Neuron (in vitro differentiated cells): ENCODE results near the gene SPINT2.

Source experiments
- H2AFZ ChIP-seq: one replicate; pipeline ENCODE4 v1.6.1; 2013; ENCODE audit warnings: low read depth, mild to moderate bottlenecking, inconsistent platforms, low read length, moderate library complexity
- H3K27me3 ChIP-seq: one replicate; pipeline ENCODE4 v1.6.1; 2013; ENCODE audit warnings: low read length; ENCODE audit not compliant: insufficient read depth
- H3K36me3 ChIP-seq: one replicate; pipeline ENCODE4 v1.6.1; 2013; ENCODE audit warnings: low read length; ENCODE audit not compliant: insufficient read depth
- H3K4me1 ChIP-seq: one replicate; pipeline ENCODE4 v1.6.1; 2013; ENCODE audit warnings: low read length; ENCODE audit not compliant: insufficient read depth
- H3K4me3 ChIP-seq: 2 replicates; pipeline ENCODE4 v1.5.1; 2013; ENCODE audit warnings: mild to moderate bottlenecking, low read length, moderate library complexity
- H3K9me3 ChIP-seq: one replicate; pipeline ENCODE4 v1.6.1; 2013; ENCODE audit warnings: low read length

SPINT2 gene

DNA sequence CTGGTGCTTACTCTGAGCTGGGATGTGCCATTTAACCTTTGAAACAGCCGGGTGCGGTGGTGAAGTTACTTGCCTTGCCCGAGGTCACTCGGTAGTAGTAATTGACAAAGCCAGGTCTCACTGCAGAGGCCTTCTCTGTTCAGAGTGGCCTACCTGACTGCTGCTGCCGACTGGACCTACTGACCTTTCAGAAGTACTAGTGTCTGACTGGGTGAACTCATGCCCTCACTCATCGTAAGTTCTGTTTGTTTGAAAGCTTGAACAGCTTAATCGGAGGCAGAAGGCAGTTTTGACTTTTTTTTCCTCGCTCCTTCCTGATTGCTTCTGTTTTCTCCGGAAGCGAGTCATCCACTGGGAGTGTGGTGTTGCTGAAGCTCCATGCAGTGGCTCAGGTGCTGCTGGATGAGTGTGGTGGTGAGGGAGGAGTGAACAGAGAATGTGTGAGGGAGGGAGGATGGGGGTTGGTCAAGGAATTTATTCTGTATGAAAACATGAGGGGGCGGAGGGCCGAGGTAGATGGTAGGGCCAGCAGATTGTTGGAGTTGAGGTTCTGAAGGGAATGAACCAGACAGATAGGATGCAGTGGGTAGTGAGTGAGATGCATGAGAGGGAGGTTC, 2.7 kb downstream of the SPINT2 start:
- H3K9me3 ChIP-seq, result no peaks in the 10 kb centered on the region
- no peak overlapping the region for H2AFZ ChIP-seq
- no peaks in the 10 kb centered on the region for H3K36me3 ChIP-seq
- no peak overlapping the region for H3K4me3 ChIP-seq
- H3K27me3 ChIP-seq, result peaks cover 35% of the 10 kb centered on the region
- peaks cover 30% of the 10 kb centered on the region for H3K4me1 ChIP-seq

DNA sequence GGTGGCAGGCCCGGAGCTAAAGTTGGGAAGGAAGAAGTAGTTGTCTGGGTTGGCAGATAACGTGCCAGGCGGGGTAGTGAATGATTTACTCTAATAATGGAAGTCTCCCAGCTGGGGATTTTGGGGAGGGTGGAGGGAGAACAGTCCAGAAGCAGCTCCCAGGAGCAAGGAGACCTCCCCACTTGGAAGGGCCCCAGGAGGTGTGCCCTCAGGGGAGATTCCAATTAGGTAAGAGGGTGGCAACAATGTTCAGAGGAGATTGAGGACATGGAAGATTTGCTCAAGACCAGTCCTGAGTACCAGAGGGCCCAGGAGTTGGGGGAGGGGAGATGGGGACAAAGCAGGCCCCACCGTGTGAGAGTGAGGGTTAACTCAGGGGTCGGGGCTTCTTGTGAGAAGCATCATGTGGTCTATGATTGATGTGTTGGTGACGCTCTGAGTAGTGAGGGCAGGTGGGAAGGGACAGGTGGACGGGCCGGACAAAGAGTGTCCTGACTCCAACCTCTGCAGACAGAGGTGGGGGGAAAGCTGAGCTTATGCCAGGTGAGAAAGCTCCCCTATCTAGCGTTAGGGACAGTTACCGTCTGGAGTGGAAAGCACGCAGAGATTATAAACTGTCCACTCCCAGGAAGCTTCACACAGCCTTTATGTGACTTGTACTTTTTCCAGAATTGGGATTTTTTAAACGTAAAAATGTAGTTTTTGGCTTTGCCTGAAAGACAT, 3.5 kb downstream of the SPINT2 start:
- Histone ChIP-seq H3K27me3 (peaks cover 32% of the 10 kb centered on the region), H3K4me3 (no peak overlapping the region), H3K9me3 (no peaks in the 10 kb centered on the region), H3K36me3 (no peaks in the 10 kb centered on the region), H2AFZ (no peak overlapping the region), H3K4me1 (peaks cover 27% of the 10 kb centered on the region)

DNA sequence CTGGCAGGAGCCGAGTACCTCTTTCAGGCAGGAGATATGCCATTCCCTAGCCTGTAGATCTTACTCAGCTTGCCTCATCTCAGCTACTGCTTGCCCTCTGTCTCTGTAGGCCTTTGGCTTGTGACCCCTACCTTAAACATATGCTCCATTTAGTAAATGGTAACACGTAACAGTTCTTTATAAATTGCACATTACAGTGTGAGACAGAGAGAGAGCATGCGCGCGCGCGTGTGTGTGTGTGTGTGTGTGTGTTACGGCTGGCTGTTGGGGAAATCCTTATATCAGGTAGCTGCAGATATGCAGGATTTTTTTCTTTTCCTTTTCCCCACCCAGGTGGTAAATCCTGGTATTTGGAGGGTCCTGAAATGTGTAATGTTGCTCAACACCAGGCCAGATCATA, 4.2 kb downstream of the SPINT2 start:
- Histone ChIP-seq H3K9me3 (no peaks in the 10 kb centered on the region), H3K27me3 (peaks cover 31% of the 10 kb centered on the region), H3K4me1 (peaks cover 27% of the 10 kb centered on the region), H3K36me3 (no peaks in the 10 kb centered on the region), H2AFZ (no peak overlapping the region), H3K4me3 (no peak overlapping the region)

DNA sequence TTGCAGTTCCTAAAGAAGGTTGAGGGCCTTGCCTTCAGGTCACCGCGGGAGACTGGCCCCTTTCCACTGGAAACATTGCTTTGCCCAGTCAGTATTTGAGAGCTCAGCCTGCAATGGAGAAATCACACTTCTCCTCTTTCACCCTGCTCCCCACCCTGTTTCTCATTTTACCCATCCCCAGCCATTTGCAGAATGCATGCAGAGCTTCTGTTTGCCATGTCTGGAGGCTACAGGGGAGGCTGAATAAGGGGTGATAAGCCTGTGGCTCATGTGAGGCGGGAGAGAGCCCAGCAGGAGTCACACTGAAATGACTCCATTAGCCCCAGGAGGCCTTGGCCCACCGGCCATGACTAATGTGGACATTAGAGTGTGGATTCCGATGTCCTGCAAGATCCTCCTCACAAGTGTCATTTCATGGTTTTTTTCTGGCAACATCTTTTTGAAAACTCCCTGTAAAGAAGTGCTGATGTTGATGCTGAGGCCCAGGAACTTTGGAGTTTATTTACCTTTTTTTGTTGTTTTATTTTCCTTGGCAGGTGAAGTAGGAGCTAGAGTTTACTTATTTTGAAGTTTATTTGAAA, 6.3 kb downstream of the SPINT2 start:
- Histone ChIP-seq H2AFZ (peak overlapping the region; percentile 26), H3K36me3 (no peaks in the 10 kb centered on the region), H3K9me3 (no peaks in the 10 kb centered on the region), H3K4me3 (no peak overlapping the region), H3K4me1 (peaks cover 18% of the 10 kb centered on the region), H3K27me3 (peaks cover 12% of the 10 kb centered on the region)

DNA sequence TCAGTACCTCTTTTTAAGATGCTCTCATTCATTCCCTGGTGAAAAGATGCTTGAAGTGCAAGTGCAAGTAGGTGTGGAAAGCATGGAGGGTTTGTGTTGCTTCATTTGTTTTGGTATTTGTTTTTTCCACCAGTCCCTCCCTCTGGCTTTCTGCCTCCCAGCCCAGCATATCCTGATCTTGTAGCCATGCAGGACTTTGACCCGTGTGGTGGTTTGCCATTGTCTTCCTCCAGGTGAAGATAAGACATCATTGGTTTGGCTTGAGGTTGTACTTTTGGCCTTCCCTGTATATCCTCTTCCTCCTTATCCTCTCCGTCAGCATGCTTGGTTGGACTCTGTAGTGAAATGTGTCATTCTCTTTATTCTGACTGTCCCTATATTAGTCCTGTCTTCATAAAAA, 9.1 kb downstream of the SPINT2 start:
- H3K36me3 ChIP-seq, result no peaks in the 10 kb centered on the region
- H3K9me3 ChIP-seq, result no peaks in the 10 kb centered on the region
- no peak overlapping the region for H2AFZ ChIP-seq
- no peak overlapping the region for H3K4me3 ChIP-seq
- no peaks in the 10 kb centered on the region for H3K27me3 ChIP-seq
- H3K4me1 ChIP-seq, result peaks cover 14% of the 10 kb centered on the region

DNA sequence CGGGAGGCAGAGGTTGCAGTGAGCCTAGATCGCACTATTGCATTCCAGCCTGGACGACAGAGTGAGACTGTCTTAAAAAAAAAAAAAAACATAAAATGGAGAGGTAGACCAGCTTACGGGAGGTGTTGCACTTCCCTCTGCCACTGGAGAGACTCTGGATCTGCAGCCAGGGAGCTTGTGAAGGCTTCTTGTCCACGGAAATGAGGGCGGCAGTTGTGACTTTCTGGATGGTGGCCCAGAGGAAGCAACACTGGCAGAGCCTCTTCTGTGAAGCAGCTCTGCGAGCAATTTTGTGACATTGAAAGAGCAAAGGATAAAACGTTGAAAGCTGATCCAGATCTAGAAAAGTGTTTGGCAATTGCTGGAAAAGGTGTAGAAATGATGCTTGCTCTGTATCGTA, 10.4 kb downstream of the SPINT2 start:
- Histone ChIP-seq H3K9me3 (no peaks in the 10 kb centered on the region), H3K4me3 (no peak overlapping the region), H3K4me1 (peaks cover 19% of the 10 kb centered on the region), H3K27me3 (no peaks in the 10 kb centered on the region), H2AFZ (no peak overlapping the region), H3K36me3 (no peaks in the 10 kb centered on the region)

DNA sequence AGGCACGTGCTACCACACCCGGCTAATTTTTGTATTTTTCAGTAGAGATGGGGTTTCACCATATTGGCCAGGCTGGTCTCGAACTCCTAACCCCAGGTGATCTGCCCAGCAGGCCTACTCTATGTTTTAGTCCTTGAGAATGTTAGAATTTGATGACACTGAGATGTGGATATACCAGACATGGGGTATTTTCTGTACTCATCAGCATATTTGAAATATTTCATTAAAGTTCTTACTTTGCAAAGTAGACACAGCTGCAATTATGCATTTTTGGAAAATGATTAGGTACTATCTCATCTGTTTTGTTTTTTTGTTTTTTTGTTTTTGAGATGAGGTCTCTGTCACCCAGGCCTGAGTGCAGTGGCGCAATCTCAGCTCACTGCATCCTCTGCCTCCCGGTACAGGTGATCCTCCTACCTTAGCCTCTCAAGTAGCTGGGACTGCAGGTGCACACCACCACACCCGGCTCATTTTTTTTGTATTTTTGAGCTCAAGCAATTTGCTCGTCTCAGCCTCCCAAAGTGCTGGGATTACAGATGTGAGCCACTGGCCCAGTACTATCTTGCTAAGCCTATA, 12.7 kb downstream of the SPINT2 start:
- Histone ChIP-seq H3K9me3 (no peaks in the 10 kb centered on the region), H3K36me3 (no peaks in the 10 kb centered on the region), H3K4me3 (no peak overlapping the region), H3K27me3 (no peaks in the 10 kb centered on the region), H3K4me1 (peaks cover 17% of the 10 kb centered on the region), H2AFZ (no peak overlapping the region)

DNA sequence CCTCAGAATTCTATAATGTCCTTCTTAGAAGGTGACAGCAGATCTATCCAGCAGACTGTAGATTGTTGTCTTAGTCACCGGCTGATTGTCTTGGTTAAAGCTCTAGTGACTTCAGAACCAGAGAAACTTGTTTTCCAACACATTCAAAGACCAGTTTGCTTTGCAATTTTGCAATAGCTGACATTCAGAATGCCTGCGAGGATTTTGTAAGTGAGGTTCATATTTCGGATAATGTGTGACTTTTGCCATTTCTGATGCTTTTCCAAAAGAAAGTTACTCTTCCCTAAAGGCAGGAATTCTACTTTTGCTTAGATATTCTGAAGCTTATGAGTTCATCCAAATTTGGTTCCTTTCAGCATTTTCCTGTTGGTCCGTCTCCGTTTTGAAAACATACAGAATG, 13.2 kb downstream of the SPINT2 start:
- Histone ChIP-seq H3K27me3 (no peaks in the 10 kb centered on the region), H3K36me3 (no peaks in the 10 kb centered on the region), H3K4me1 (peaks cover 17% of the 10 kb centered on the region), H3K9me3 (no peaks in the 10 kb centered on the region), H2AFZ (no peak overlapping the region), H3K4me3 (no peak overlapping the region)

DNA sequence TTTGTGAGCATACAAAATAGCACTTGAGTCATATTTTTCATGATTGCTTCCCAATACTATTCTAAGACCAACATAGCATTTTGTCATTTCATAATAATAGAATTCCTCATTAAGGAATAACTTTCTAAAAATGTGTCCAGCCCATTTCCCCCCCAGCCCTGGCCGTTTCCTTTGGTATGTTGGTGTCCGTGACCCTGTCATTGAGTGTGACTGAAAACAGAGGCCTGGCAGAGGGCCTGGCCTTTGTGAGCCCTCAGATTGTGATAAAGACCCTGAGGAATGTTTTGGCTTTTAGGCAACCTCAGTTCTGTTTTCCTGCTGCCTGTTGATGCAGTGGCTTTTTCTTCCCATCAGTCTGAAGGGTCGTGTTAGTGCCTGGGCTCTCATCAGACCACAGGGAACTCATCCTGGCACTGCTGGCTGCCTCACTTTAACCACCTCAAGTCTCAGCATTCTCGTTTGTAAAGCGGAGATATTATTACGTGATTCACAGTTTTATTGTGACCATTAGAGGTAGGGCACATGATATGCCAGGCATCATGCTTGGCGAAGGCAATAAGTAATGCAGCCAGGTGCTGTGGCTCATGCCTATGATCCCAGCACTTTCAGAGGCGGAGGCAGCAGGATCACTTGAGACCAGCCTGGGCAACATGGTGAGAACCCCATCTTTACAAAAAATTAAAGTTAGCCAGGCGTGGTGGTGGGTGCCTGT, 13.8 kb downstream of the SPINT2 start:
- Histone ChIP-seq H3K4me3 (no peak overlapping the region), H3K36me3 (no peaks in the 10 kb centered on the region), H3K4me1 (peaks cover 17% of the 10 kb centered on the region), H3K27me3 (no peaks in the 10 kb centered on the region), H3K9me3 (no peaks in the 10 kb centered on the region), H2AFZ (no peak overlapping the region)

DNA sequence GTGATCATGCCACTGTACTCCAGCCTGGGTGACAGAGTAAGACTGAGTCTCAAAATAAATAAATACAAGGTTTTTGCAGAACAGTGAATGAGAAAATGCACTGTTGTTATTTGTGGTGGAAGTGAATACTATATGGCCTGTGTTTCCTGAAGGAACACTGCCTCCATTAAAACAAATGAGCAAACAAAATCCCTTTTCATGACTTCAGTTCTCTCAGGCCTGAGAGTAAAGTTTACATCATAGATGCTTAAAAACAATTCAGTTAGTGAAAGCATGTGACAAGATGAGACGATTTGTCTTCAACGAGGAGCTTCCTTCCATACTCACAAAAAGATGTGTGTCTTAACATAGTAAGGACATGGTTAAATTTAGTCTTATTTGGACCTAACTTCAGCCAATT, 14.4 kb downstream of the SPINT2 start:
- Histone ChIP-seq H3K27me3 (no peaks in the 10 kb centered on the region), H2AFZ (no peak overlapping the region), H3K4me1 (peaks cover 17% of the 10 kb centered on the region), H3K4me3 (no peak overlapping the region), H3K36me3 (no peaks in the 10 kb centered on the region), H3K9me3 (no peaks in the 10 kb centered on the region)

DNA sequence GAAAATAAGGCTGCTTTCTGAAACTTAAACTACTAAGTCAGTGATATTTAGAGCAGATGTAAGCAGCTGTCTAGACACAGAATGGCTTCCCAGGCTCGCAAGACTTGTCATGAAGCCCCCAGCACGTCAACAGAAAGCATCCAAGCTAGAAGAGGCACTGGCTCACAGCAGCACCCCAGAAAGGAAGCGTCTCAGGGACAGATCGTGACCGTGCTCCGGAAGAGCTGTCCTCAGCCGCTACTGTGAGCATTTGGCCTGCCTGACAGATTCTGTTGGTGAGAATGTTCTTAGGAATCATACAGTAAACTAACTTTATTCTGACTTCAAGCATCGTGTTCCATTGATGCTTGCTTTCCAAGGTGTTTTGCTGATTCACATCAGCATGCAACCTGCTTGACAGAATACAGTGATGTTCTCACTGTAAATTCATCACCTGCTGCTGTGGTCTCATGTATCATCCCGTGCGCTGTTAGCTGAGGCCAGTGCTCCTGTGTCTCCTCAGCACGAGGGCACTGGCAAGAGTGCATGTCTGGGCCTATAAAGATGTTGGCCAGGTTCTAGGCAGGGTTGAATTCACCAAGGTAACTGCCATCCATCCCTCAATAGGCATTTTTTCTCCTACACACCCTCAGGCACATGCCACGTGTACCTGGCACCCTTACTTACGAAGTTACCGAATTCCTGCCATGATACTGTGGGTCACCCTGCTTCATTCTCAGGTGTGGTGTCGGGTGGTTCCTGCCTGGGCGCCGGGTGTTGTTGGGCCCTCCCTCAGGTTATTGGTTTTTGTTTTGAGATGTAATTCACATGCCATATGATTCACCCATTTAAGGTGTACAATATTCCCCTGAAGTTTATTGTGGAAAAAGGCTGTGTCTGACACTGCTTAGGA, 15.9 kb downstream of the SPINT2 start:
- H2AFZ ChIP-seq, result no peak overlapping the region
- peaks cover 17% of the 10 kb centered on the region for H3K4me1 ChIP-seq
- no peak overlapping the region for H3K4me3 ChIP-seq
- no peaks in the 10 kb centered on the region for H3K36me3 ChIP-seq
- no peaks in the 10 kb centered on the region for H3K9me3 ChIP-seq
- H3K27me3 ChIP-seq, result no peaks in the 10 kb centered on the region

DNA sequence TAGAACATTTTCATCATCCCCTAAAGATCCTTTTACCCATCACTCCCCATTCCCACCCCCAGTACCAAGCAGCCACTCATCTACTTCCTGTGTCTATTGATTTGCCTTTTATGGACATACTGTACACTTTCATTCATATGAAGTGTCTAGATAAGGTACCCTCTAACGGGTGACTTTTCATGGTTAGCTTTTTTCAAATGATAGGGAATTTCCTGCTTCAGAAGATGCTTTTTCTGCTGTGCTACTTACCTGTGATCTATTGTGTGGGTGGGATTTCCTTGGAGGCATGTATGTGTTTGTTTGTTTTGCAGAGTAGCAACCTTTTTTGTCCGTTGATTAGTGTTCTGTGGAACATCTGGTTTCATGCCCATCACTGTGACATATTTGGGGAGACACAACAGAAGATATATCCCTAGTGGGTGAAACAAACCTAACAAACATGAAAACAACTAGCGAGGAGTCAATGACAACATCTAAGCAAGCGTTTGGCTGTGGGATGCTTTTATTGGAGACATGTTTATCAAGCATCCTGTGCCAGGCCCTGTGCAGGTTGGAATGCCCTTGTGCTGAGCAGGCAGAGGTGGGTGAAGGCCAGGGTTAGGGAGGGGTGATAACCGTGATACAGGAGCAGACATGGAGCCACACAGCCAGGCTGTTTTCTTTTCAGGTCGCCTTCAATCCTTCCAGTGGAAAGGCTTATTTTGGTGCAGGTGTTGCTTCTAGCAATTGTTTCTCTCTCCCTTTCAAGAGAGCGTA, 17.6 kb downstream of the SPINT2 start:
- Histone ChIP-seq H3K27me3 (no peaks in the 10 kb centered on the region), H3K36me3 (no peaks in the 10 kb centered on the region), H2AFZ (no peak overlapping the region), H3K9me3 (no peaks in the 10 kb centered on the region), H3K4me3 (no peak overlapping the region), H3K4me1 (peaks cover 17% of the 10 kb centered on the region)
